ENCODE measurements around the gene HECW1.

DNA sequence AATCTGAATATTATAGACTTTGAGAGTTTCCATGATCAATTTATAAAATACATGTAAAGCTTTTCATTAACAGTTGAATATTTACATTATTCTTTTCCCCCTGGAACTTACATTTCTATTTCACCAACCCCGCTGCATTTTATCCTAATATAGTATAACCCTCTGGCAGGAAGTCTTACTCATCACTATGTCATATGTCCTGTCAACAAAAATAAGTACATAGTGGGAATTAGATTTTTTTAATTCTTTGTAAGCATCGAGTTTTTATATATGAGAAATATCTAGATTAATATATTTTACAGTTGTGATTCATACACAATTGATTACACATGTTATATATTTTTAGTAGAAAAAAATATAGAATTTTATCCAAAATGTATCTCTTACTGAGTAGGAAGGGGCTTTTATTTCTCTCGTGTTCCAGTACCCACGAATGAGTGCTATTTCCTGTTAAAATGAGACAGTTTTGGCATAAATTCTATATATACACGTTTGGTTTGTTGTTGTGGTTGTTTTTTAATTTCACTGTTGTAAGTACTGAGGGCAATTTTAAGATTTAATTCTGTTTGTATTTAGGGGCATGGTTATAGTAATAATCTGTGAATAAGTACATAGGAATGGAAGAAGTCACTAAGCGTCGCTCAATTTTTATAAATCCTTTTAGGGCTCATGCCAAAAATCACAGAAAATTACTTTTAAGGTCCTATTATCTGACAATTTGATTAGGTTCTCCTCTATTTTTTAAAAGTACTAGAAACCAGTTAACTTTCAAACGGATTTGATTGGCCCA is 87.1 kb downstream of the HECW1 start:
- TF ChIP-seq POLR2A (IDR thresholded peaks at IDR 0.05; ENCODE audit: low read length) (no peak), EP300 (IDR thresholded peaks at IDR 0.05) (no peak)
- TF ChIP-seq, protein P1, sequence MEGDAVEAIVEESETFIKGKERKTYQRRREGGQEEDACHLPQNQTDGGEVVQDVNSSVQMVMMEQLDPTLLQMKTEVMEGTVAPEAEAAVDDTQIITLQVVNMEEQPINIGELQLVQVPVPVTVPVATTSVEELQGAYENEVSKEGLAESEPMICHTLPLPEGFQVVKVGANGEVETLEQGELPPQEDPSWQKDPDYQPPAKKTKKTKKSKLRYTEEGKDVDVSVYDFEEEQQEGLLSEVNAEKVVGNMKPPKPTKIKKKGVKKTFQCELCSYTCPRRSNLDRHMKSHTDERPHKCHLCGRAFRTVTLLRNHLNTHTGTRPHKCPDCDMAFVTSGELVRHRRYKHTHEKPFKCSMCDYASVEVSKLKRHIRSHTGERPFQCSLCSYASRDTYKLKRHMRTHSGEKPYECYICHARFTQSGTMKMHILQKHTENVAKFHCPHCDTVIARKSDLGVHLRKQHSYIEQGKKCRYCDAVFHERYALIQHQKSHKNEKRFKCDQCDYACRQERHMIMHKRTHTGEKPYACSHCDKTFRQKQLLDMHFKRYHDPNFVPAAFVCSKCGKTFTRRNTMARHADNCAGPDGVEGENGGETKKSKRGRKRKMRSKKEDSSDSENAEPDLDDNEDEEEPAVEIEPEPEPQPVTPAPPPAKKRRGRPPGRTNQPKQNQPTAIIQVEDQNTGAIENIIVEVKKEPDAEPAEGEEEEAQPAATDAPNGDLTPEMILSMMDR (IDR thresholded peaks at IDR 0.05) = no peak
